Liver (tissue), 5 donors: ENCODE results near the gene SELENOS. TPM values are rescaled to one million over a fixed set of nuclear protein-coding genes. Genes with fewer than 3 reads are reported as not detected.

Source experiments
- HNF4A ChIP-seq, 2 donors: conservative IDR thresholded peaks; 2 replicates each; pipeline ENCODE4 v1.6.1; 2016; ENCODE audit warnings: antibody characterized with exemption in 2 of 2, mild to moderate bottlenecking in 2 of 2
- JUND ChIP-seq, 2 donors: IDR thresholded peaks; 2 replicates each; pipeline ENCODE4 v1.6.1; 2016; ENCODE audit warnings: antibody characterized with exemption in 2 of 2
- RAD21 ChIP-seq, 2 donors: IDR thresholded peaks; 2 replicates each; pipeline ENCODE4 v1.6.1; 2016; ENCODE audit warnings: antibody characterized with exemption in 2 of 2, mild to moderate bottlenecking in 2 of 2
- RXRA ChIP-seq, 2 donors: IDR thresholded peaks; 2 replicates each; pipeline ENCODE4 v1.6.1; 2017 to 2018; ENCODE audit warnings: antibody characterized with exemption in 2 of 2, mild to moderate bottlenecking in 1 of 2
- polyA plus RNA-seq, 2 donors: library from polyadenylated mRNA; stranded (reverse) in 1 of 2; unstranded in 1 of 2; fragments of 200-250 nt in 1 of 2; fragments of >200 nt in 1 of 2; fragmentation: Nextera tagmentation in 1 of 2; extraction: Ambion mirVana in 1 of 2; gene quantifications; one replicate each; pipeline versions ENCODE4 v1.2.1 to v1.2.3, GENCODE V29; 2013 to 2015
- total RNA-seq, 2 donors: library from RNA; depleted of rRNA; stranded (reverse); fragments of >200 nt; gene quantifications; one replicate each; pipeline ENCODE4 v1.2.3, GENCODE V29; 2014
- TF ChIP-seq, protein P1 (sequence below): IDR thresholded peaks from 2 replicates; pipeline ENCODE4 v1.6.1; 2016; ENCODE audit warnings: antibody characterized with exemption, mild to moderate bottlenecking
- TF ChIP-seq, protein P2 (sequence below): IDR thresholded peaks from 2 replicates; pipeline ENCODE4 v1.6.1; 2016; ENCODE audit warnings: antibody characterized with exemption
- donor health status: healthy.
- donor health status: healthy.
- donor health status: healthy.

Gene SELENOS
- total and polyA plus RNA-seq, 4 donors, result 25.8 to 71.1 (median 65.8) TPM

GRCh38 chr15:101225658-101226057 is 51.6 kb downstream of the SELENOS start (continued):
- TF ChIP-seq, protein P1, sequence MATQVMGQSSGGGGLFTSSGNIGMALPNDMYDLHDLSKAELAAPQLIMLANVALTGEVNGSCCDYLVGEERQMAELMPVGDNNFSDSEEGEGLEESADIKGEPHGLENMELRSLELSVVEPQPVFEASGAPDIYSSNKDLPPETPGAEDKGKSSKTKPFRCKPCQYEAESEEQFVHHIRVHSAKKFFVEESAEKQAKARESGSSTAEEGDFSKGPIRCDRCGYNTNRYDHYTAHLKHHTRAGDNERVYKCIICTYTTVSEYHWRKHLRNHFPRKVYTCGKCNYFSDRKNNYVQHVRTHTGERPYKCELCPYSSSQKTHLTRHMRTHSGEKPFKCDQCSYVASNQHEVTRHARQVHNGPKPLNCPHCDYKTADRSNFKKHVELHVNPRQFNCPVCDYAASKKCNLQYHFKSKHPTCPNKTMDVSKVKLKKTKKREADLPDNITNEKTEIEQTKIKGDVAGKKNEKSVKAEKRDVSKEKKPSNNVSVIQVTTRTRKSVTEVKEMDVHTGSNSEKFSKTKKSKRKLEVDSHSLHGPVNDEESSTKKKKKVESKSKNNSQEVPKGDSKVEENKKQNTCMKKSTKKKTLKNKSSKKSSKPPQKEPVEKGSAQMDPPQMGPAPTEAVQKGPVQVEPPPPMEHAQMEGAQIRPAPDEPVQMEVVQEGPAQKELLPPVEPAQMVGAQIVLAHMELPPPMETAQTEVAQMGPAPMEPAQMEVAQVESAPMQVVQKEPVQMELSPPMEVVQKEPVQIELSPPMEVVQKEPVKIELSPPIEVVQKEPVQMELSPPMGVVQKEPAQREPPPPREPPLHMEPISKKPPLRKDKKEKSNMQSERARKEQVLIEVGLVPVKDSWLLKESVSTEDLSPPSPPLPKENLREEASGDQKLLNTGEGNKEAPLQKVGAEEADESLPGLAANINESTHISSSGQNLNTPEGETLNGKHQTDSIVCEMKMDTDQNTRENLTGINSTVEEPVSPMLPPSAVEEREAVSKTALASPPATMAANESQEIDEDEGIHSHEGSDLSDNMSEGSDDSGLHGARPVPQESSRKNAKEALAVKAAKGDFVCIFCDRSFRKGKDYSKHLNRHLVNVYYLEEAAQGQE, result no peak
- TF ChIP-seq RAD21 (IDR thresholded peaks at IDR 0.05) (no peak), JUND (IDR thresholded peaks at IDR 0.05) (no peak), HNF4A (conservative IDR thresholded peaks at IDR 0.05) (no peak), RXRA (IDR thresholded peaks at IDR 0.05) (no peak)
- TF ChIP-seq, protein P2, sequence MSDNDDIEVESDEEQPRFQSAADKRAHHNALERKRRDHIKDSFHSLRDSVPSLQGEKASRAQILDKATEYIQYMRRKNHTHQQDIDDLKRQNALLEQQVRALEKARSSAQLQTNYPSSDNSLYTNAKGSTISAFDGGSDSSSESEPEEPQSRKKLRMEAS, result no peak

Other genes with a start within 250 kb of the SELENOS start
- 10 to 100 TPM in 1 of 2 donors, 1 to 10 TPM in 1; 9.5 to 12.3 TPM for gene CHSY1, start 25.4 kb downstream of the SELENOS start, total RNA-seq
- 1 to 10 TPM; 1.4 to 3.7 TPM for gene CHSY1, start 25.4 kb downstream of the SELENOS start, polyA plus RNA-seq
- gene SNRPA1, start 17.8 kb upstream of the SELENOS start, total RNA-seq, result 10 to 100 TPM; 12.7 to 15.0 TPM
- 10 to 100 TPM; 21.0 to 31.7 TPM for gene SNRPA1, start 17.8 kb upstream of the SELENOS start, polyA plus RNA-seq
- gene PCSK6, start 212.2 kb upstream of the SELENOS start, total RNA-seq, result 100 to 1,000 TPM; 124 to 398 TPM
- 100 to 1,000 TPM in 1 of 2 donors, 10 to 100 TPM in 1; 94.8 to 212 TPM for gene PCSK6, start 212.2 kb upstream of the SELENOS start, polyA plus RNA-seq